RKO (cell line): Measurements from ENCODE around the gene IL16.

Source experiments
- DNase-seq: peaks from one replicate; pipeline ENCODE4 v3.0.0-alpha.2; 2016; ENCODE audit warnings: low spot score

IL16 gene

DNA sequence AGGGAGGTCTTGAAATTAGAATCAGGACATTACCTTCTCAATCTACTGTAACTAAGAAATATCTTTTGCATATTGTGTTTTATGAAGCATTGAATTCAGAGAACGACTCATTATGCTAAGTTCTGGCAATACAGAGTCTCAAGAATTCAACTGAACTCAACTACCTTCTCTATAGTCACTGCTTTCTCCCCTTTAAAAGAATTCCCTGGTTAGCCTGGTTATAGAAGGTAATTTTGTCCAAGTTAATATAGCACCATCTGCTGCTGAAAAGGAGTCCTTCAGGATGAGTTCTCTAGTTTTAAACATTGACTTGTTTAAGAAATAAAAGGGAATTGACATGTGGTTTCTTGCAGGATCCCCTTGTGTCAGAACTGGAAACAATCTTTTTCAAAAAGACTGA, 60.2 kb downstream of the IL16 start:
- DNase-seq: peak; percentile 58

- DNase-seq: no peak
These were observed 60.8 kb downstream of the IL16 start for GRCh38 chr15:81257435-81257834.

DNA sequence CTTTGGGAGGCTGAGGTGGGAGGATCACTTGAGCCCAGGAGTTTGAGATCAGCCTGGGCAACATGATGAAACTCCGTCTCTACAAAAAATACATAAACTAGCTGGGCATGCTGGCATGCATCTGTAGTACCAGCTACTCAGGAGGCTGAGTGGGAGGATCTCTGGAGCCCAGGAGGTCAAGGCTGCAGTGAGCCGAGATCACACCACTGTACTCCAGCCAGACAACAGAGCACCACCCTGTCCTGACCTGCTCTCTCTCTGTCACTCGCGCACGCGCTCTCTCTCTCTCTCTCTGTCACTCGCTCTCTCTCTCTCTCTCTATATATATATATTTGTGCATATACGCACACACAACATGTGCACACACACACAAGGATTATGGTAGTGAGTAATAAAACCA, 61.8 kb downstream of the IL16 start:
- DNase-seq: no peak

DNA sequence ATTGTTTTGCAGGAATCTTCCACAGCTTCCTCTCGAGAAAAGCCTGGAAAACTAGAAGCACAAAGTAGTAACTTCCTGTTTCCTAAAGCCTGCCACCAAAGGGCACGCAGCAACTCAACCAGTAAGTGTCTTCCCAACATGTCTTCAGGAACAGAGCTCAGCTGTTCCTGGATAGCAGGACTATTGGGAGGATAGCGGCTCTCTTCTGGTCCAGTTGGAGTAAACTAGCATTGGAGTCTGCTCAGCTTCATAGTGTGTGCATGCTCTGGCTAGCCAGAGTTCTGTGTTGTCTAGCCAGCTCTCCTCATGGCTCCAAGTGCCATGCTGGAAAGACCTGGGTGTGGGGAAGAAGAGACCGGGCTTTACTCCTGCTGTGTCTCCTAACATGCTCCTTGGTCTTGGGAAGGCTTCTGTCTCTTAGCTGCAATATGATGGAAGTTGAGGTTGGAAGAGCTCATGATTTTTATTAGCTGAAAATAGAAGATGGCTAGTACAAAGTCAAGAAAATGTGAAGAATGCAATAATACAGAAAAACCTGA, 63.1 kb downstream of the IL16 start:
- no peak for DNase-seq

DNA sequence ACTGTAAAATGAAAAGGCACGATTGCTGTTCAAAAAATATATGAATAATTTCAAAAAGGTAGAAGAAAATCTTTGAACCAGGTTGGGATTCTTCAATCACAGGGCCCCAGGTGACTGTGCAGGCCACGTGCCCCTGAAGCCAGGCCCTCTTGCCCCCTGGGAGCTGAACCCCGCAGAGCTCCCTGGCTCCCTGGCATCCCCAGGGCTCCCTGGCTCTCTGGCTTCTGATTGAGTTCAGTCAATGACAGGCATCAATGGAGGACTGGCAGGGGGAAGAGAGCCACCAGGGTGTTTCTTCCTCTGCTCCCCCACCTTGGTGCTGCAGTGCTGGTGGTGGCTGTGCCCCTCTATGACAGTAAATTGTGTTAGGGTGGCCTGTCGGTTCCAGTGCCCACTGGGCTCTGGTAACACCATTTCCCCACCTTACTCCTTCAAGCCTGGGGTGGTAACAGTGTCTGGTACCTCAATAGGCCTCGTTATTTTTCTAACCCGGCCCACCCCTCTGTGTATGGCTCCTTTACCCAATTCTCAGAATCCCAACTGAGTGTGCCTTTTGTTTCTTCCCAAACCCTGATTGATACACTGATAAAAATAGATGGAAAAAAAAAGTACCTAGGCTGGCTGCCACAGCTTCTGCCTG, 64.6 kb downstream of the IL16 start:
- no peak for DNase-seq

DNA sequence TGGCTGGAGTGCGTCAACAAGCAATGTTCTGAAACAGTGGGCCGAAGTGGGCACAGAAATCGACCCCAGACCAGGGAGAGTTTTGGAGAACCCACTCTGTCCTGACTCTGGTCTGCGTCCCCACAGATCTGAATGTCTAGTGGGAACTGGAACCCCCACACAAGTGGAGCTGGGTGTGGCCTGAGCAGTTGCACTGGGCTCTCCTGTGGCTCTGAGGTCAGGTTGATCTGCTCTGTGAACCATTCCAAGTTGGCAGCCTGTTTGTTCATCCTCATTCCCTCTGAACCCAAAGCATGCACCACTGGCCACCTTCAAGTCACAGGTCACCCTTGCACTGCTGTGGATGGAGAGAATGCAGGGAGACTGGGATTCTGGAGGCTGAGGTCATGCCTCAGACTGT, 66.8 kb downstream of the IL16 start:
- no peak for DNase-seq

DNA sequence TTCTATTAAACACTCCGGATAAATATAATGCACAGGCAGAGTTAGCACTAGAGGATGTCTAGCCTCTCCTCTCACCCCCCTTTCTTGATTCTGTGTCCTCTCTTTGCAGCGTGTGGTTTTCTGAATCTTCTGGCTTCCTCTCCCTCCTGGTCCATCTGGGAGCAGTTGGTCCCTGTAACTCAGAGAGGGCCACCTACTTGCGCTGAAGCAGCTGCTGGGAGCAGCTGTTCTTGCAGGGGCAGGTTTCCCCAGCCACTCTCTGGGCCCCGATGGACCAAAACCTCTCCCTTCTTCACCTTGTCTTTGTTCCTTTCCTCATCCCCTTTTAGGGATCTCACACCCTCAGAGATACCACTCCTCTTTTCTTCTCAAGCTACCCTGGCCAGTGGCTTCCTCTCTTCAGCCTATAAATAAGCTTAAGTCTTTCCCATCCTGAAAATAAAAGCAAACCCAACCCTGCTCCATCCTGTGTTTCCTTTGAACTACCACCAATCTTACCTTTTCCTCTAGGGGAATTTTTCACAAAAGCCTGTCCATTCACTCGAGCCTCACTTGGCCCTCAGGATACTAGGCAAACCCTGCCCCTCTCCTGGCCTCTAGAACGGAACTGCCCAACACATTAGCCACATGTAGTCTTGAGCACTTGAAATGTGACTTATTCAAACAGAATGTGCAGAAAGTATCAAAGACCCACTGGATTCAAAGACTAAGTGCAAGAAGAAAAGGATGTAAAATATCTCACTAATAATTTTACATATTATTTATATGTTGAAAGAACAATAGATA, 67.6 kb downstream of the IL16 start:
- no peak for DNase-seq

- no peak for DNase-seq
These were observed 68.7 kb downstream of the IL16 start for GRCh38 chr15:81265256-81265943.

DNA sequence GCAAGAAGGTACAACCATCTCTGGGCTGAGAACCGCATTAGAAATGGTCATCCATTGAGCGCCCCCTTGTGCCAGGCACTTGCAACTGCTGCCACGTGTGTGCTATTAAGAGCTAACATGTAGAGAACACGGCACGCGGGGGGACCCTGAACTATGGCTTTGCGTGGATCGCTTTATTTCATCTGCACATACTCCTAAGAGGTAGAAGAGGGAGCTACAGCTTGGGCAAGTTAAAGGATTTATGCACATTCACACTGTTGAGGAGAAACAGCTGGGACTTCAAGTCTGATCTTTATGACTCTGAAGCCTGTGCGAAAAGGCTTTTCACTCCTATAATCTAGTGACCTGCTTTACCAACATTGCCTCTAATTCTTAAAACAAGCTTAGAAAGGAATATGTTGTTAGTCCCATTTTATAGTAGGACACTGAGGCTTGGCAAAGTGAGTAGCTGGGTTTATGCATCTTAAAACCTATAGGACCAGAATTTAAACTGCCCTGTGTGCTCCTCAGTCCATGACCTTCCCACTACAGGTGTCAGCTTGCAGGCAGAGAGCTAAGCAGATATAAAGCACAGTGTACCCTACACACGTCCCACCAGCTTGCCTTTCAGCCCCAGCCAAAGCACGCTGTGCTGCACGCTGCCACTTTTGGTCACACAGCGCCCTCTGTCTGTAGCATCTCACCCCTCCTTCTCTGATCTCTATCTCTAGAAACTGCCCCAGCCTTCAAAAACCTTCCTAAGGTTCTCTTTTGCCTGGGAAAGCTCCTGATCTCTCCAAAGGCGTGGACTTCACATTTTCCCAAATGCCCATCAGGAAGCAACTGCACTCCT, 69.5 kb downstream of the IL16 start:
- peak; percentile 80 for DNase-seq

GRCh38 chr15:81268340-81268739, 71.7 kb downstream of the IL16 start:
- no peak for DNase-seq

- DNase-seq: no peak
These were observed 72.4 kb downstream of the IL16 start for GRCh38 chr15:81268881-81269601.

DNA sequence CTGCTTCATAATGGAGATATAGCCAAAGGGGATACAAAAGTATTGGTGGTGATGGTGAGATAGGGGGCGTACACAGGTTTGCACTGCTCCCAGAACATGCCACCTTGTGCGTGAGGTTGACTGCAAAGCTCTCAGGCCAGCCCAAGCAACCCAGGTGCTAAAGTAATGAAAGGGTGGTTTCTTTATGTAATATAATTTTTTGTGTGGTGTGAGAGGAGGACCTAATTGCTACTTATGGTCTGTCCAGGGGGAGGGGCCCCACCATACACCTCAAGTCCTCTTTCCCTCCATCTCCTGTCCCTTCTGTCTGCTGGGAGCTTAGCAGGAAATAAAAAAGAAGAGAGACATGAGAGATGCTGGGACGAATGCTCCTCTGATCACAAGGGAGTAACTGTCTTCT, 73.5 kb downstream of the IL16 start:
- no peak for DNase-seq

GRCh38 chr15:81270781-81271491, 74.3 kb downstream of the IL16 start:
- DNase-seq: no peak

DNA sequence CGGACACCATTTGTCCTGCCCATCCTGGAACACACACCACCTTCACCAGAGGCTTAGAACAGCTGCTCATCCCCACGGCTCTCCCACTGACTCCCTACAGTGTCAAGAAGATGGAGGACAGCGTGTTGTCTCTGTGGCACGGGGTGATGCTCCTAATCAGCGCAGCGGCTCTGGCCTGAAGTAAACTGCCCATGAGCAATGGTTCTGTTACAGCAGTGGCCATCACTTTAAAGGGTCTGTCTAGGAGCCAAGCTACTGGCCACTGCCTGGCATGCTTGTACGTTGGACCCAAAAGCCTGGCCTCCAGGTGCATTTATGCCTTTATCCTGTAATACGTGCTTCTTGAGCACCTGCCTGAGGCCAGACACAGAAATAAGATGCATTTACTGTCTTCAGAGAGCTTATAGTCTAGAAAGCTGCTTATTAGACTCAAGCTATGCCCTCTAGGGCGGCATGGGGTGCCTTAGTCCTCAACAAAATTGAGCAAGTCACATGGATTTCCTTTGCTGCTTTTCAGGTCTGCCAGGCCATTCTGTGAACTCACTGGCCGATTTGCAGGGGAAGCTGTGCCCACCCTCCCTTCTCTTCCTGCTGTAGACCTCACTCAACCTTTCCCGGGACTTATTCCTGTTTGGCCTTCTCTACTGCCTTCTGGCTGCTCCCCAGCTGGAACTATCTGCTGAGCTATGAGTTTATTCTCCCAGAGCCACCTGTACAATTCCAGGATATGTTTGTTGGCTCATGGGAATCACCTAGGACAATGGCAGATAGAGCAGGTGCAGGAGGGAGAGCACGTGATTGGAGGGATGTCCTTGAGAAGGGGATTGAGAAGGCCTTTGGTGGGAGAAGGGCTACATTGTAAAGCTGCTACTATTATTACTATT, 75.3 kb downstream of the IL16 start:
- DNase-seq: no peak

DNA sequence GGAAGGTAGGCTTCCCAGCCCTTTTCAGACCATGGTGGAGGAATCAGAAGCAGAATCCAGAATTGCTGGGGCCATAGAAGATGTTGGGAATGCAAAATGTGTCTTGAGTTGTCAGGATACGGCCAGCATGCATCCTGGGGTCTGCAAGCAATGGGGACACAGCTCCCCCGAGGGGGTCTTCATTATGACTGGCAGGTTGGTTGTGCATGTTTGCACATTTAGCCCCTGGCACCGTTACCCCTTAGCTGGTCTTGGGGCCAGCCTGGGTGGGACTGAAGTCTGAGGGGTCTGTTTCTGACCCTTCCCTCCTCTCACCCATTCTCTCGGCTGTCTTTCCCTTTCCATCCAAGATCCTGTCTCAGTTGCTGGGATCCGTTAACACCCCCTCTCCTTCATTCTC, 76.5 kb downstream of the IL16 start:
- no peak for DNase-seq

- no peak for DNase-seq
These were observed 77.2 kb downstream of the IL16 start for GRCh38 chr15:81273855-81274254.

DNA sequence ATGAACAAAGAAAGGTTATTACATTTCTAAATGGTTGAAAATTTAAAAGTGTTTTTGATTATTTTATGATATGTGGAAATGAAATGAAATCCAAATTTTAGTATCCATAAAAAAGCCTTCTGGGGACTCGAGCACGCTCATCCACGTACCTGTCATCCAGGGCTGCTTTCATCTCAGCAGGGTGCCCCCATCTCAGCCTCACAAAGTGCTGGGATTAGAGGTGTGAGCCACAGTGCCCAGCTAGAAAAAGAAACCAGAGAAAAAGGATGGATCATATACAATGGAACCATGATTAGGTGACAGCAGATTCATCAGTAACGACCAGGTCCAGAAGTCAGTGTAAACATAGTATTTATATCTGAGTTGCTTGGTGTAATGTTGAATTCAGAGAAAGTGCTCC, 77.6 kb downstream of the IL16 start:
- DNase-seq: no peak

DNA sequence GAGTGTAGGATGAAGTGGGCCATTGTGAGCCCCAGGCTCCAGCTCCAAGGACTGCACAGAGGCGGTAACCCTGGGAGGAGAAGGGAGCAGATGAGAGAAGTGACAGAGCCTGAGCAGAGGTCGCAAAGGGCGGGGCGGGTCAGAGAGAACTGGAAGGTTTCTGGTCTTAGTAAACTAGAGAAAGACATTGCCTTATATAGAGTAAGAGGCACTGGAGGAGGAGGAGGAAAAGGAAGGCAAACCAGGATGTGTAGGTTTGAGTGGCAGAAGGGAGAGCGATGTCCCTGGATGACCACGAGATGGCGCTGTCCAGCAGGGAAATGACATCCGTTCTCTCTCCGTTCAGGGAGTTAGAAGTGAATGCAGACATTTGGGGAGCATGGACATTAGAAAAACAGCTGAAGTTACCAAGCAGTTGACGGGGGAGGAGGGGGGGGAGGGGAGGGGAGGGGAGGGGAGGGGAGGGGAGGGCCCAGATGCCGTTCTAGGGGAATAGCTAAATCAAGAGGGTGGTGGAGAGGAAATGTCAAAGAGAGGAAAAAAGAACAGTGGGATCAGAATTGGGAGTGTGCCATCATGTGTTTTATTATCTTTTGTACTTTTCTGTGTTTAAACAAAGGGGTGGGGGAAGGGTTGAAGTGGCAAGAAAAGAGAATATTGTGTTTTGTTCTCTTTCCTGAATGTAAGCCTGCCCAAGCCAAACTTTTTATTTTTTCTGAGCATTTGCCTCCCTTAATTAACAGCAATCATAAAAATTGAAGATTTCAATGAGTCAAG, 78.4 kb downstream of the IL16 start:
- peak; percentile 84 for DNase-seq
